Liver (tissue), 9 donors: ENCODE data around the gene DYNC1H1. TPM values are rescaled to one million over a fixed set of nuclear protein-coding genes. Genes with fewer than 3 reads are reported as not detected.

Experiments
- DNase-seq: peaks from one replicate; pipeline ENCODE4 v3.0.0-alpha.2; 2017; ENCODE audit warnings: low spot score
- H3K27ac ChIP-seq, 2 donors: one replicate each; pipeline ENCODE4 v1.7.0; 2013; ENCODE audit warnings: inconsistent platforms in 2 of 2, low read length in 2 of 2, control low read depth in 1 of 2, low read depth in 1 of 2, mild to moderate bottlenecking in 1 of 2
- H3K27me3 ChIP-seq, 4 donors: one replicate each; pipeline versions ENCODE4 v1.6.1 to v1.7.0; 2013; ENCODE audit warnings: low read length in 3 of 4, inconsistent platforms in 1 of 4, mild to moderate bottlenecking in 1 of 4, moderate library complexity in 1 of 4; ENCODE audit not compliant: control insufficient read depth in 4 of 4, insufficient read depth in 4 of 4
- H3K36me3 ChIP-seq, 4 donors: one replicate each; pipeline versions ENCODE4 v1.6.1 to v1.7.0; 2013; ENCODE audit warnings: low read length in 3 of 4, mild to moderate bottlenecking in 3 of 4, low read depth in 1 of 4, moderate library complexity in 1 of 4; ENCODE audit not compliant: control insufficient read depth in 4 of 4, insufficient read depth in 3 of 4
- H3K4me1 ChIP-seq, 4 donors: one replicate each; pipeline versions ENCODE4 v1.6.1 to v1.7.0; 2013; ENCODE audit warnings: low read length in 3 of 4, mild to moderate bottlenecking in 3 of 4, moderate library complexity in 1 of 4; ENCODE audit not compliant: control insufficient read depth in 4 of 4, insufficient read depth in 4 of 4
- H3K4me3 ChIP-seq, 3 donors: one replicate each; pipeline versions ENCODE4 v1.6.1 to v1.7.0; 2013; ENCODE audit warnings: low read length in 3 of 3, control low read depth in 1 of 3, low read depth in 1 of 3, mild to moderate bottlenecking in 1 of 3
- H3K9ac ChIP-seq, 2 donors: one replicate each; pipeline ENCODE4 v1.7.0; 2013; ENCODE audit warnings: low read length in 2 of 2, mild to moderate bottlenecking in 2 of 2, moderate library complexity in 2 of 2, control low read depth in 1 of 2, low read depth in 1 of 2
- H3K9me3 ChIP-seq, 4 donors: one replicate each; pipeline versions ENCODE4 v1.6.1 to v1.7.0; 2013; ENCODE audit warnings: low read length in 3 of 4; ENCODE audit not compliant: control insufficient read depth in 4 of 4
- EGR1 ChIP-seq, 2 donors: IDR thresholded peaks; 2 replicates each; pipeline ENCODE4 v1.6.1; 2016 to 2018; ENCODE audit warnings: antibody characterized with exemption in 2 of 2, low read depth in 2 of 2
- FOXA1 ChIP-seq: IDR thresholded peaks from 2 replicates; pipeline ENCODE4 v1.6.1; 2016; ENCODE audit warnings: antibody characterized with exemption
- FOXA2 ChIP-seq: IDR thresholded peaks from 2 replicates; pipeline ENCODE4 v1.6.1; 2016; ENCODE audit warnings: antibody characterized with exemption
- GABPA ChIP-seq, 2 donors: IDR thresholded peaks in 1 of 2; conservative IDR thresholded peaks in 1 of 2; 2 replicates each; pipeline ENCODE4 v1.6.1; 2016; ENCODE audit warnings: antibody characterized with exemption in 2 of 2, mild to moderate bottlenecking in 1 of 2, moderate library complexity in 1 of 2
- HNF4A ChIP-seq, 2 donors: conservative IDR thresholded peaks; 2 replicates each; pipeline ENCODE4 v1.6.1; 2016; ENCODE audit warnings: antibody characterized with exemption in 2 of 2, mild to moderate bottlenecking in 2 of 2
- HNF4G ChIP-seq: IDR thresholded peaks from 2 replicates; pipeline ENCODE4 v1.6.1; 2016; ENCODE audit warnings: antibody characterized with exemption
- JUND ChIP-seq, 2 donors: IDR thresholded peaks; 2 replicates each; pipeline ENCODE4 v1.6.1; 2016; ENCODE audit warnings: antibody characterized with exemption in 2 of 2
- NR2F2 ChIP-seq: IDR thresholded peaks from 2 replicates; pipeline ENCODE4 v1.6.1; 2016; ENCODE audit warnings: antibody characterized with exemption
- RAD21 ChIP-seq, 2 donors: IDR thresholded peaks; 2 replicates each; pipeline ENCODE4 v1.6.1; 2016; ENCODE audit warnings: antibody characterized with exemption in 2 of 2, mild to moderate bottlenecking in 2 of 2
- RXRA ChIP-seq, 2 donors: IDR thresholded peaks; 2 replicates each; pipeline ENCODE4 v1.6.1; 2017 to 2018; ENCODE audit warnings: antibody characterized with exemption in 2 of 2, mild to moderate bottlenecking in 1 of 2
- SP1 ChIP-seq: IDR thresholded peaks from 2 replicates; pipeline ENCODE4 v1.6.1; 2018; ENCODE audit warnings: antibody characterized with exemption, mild to moderate bottlenecking
- TAF1 ChIP-seq: conservative IDR thresholded peaks from 2 replicates; pipeline ENCODE4 v1.6.1; 2016; ENCODE audit warnings: antibody characterized with exemption, mild to moderate bottlenecking
- YY1 ChIP-seq: IDR thresholded peaks from 2 replicates; pipeline ENCODE4 v1.6.1; 2016; ENCODE audit warnings: antibody characterized with exemption, mild to moderate bottlenecking
- WGBS: extraction: QIAGEN DNeasy Blood & Tissue Kit; methylation state at CpG from one replicate; pipeline ENCODE4 v1.1.7; 2013; 5-methylcytosine and 5-hydroxymethylcytosine counted together
- polyA plus RNA-seq, 2 donors: library from polyadenylated mRNA; stranded (reverse) in 1 of 2; unstranded in 1 of 2; fragments of 200-250 nt in 1 of 2; fragments of >200 nt in 1 of 2; fragmentation: Nextera tagmentation in 1 of 2; extraction: Ambion mirVana in 1 of 2; gene quantifications; one replicate each; pipeline versions ENCODE4 v1.2.1 to v1.2.3, GENCODE V29; 2013 to 2015
- total RNA-seq, 2 donors: library from RNA; depleted of rRNA; stranded (reverse); fragments of >200 nt; gene quantifications; one replicate each; pipeline ENCODE4 v1.2.3, GENCODE V29; 2014
- TF ChIP-seq, protein P1 (sequence below): IDR thresholded peaks from 2 replicates; pipeline ENCODE4 v1.6.1; 2016; ENCODE audit warnings: antibody characterized with exemption
- TF ChIP-seq, protein P2 (sequence below): IDR thresholded peaks from 2 replicates; pipeline ENCODE4 v1.6.1; 2016; ENCODE audit warnings: antibody characterized with exemption
- TF ChIP-seq, protein P3 (sequence below): IDR thresholded peaks from 2 replicates; pipeline ENCODE4 v1.6.1; 2016; ENCODE audit warnings: antibody characterized with exemption, mild to moderate bottlenecking
- TF ChIP-seq, protein P4 (sequence below): fragments of 150-350 bp; IDR thresholded peaks from 2 replicates; pipeline ENCODE4 v1.5.1; 2017; ENCODE audit warnings: improper control_type of control experiment, low read depth, low read length; ENCODE audit not compliant: missing input control
- donor health status: healthy.
- donor health status: healthy.
- donor health status: healthy.
- donor health status: healthy.
- donor health status: healthy.

Gene DYNC1H1
- total and polyA plus RNA-seq, 4 donors, result 50.3 to 201 (median 82.6) TPM

DNA sequence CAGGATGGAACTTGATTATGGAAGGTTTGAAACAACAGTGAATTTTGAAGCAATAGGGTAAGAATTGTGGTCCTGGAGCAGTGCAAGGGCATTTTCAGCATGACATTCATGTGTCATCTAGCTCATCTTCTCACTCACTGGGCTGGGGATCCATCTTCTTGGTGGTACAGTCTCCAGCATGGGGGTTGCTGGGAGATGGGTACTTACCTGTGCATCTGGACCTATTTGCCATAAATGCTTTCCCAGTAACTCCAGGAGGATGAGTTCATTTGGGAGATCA lies 115.3 kb downstream of the DYNC1H1 start:
- no peaks in the 10 kb centered on the region for H3K9me3 ChIP-seq
- H3K9ac ChIP-seq, result no peak overlapping the region
- peaks cover 3 to 7% (median 5%) of the 10 kb centered on the region in 4 donors for H3K4me1 ChIP-seq
- H3K27me3 ChIP-seq, result no peaks in the 10 kb centered on the region
- H3K4me3 ChIP-seq, result no peak overlapping the region
- no peak for TF ChIP-seq FOXA1
- TF ChIP-seq FOXA2, result no peak
- no peak for TF ChIP-seq TAF1
- TF ChIP-seq RXRA (IDR thresholded peaks at IDR 0.05), result no peak
- no peak for TF ChIP-seq HNF4G
- H3K27ac ChIP-seq, result no peak overlapping the region
- H3K36me3 ChIP-seq, result peaks cover 27 to 61% (median 49%) of the 10 kb centered on the region in 4 donors
- DNase-seq, result no peak

DNA sequence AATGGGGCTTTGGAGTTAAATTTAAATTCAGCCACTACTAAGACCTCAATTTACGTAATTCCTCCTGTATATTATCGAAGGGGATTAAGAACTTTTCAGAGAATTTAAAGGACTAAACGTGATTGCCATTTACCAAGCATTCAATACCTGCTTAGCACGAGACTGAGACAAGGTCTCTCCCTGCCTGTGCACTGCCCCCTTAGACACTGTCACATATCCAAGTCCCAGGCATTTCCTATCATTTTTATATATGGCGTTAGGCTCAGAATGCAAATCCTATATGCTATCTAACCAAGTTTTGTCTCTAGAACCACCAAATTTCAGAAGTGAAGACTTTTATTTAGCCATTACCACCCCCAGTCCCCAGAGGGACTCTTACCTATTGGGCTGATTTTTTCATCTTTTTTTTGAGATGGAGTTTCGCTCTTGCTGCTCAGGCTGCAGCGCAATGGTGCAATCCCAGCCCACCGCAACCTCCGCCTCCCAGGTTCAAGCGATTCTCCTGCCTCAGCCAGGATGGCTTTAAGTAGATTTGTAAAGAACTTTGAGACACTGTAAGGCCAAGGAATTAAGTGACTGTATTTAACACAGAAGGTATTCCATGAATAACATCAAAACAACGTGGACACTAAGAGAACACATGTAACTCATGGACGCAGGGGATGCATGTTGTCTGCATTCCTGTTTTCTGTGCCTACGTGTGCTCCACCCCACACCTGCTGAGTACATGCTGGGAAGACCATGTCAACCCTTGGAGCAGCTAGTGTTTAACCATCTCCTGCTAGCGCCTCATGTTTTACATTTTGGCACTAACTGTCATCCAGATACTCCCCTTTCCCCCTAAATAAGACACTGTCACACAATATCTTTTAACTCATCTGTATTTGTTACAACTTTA lies 116.1 kb downstream of the DYNC1H1 start:
- Histone ChIP-seq H3K4me1 (peaks cover 3 to 14% (median 13%) of the 10 kb centered on the region in 4 donors), H3K27me3 (no peaks in the 10 kb centered on the region), H3K9ac (no peak overlapping the region), H3K9me3 (no peaks in the 10 kb centered on the region), H3K4me3 (no peak overlapping the region), H3K27ac (no peak overlapping the region), H3K36me3 (peaks cover 27 to 69% (median 56%) of the 10 kb centered on the region in 4 donors)
- no peak for DNase-seq
- TF ChIP-seq FOXA1 (no peak), TAF1 (no peak), FOXA2 (no peak), RXRA (IDR thresholded peaks at IDR 0.05) (no peak), JUND (IDR thresholded peaks at IDR 0.05) (no peak), SP1 (no peak), EGR1 (IDR thresholded peaks at IDR 0.05; ENCODE audit: low read depth in 2 of 2) (no peak), YY1 (no peak), RAD21 (IDR thresholded peaks at IDR 0.05) (no peak), GABPA (IDR thresholded peaks at IDR 0.05 in 1 of 2, conservative IDR thresholded peaks at IDR 0.05 in 1 of 2) (no peak), HNF4A (conservative IDR thresholded peaks at IDR 0.05) (no peak), NR2F2 (no peak), HNF4G (no peak)
- TF ChIP-seq, protein P1, sequence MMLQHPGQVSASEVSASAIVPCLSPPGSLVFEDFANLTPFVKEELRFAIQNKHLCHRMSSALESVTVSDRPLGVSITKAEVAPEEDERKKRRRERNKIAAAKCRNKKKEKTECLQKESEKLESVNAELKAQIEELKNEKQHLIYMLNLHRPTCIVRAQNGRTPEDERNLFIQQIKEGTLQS, result no peak
- TF ChIP-seq, protein P2, sequence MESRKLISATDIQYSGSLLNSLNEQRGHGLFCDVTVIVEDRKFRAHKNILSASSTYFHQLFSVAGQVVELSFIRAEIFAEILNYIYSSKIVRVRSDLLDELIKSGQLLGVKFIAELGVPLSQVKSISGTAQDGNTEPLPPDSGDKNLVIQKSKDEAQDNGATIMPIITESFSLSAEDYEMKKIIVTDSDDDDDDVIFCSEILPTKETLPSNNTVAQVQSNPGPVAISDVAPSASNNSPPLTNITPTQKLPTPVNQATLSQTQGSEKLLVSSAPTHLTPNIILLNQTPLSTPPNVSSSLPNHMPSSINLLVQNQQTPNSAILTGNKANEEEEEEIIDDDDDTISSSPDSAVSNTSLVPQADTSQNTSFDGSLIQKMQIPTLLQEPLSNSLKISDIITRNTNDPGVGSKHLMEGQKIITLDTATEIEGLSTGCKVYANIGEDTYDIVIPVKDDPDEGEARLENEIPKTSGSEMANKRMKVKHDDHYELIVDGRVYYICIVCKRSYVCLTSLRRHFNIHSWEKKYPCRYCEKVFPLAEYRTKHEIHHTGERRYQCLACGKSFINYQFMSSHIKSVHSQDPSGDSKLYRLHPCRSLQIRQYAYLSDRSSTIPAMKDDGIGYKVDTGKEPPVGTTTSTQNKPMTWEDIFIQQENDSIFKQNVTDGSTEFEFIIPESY, result no peak
- TF ChIP-seq, protein P3, sequence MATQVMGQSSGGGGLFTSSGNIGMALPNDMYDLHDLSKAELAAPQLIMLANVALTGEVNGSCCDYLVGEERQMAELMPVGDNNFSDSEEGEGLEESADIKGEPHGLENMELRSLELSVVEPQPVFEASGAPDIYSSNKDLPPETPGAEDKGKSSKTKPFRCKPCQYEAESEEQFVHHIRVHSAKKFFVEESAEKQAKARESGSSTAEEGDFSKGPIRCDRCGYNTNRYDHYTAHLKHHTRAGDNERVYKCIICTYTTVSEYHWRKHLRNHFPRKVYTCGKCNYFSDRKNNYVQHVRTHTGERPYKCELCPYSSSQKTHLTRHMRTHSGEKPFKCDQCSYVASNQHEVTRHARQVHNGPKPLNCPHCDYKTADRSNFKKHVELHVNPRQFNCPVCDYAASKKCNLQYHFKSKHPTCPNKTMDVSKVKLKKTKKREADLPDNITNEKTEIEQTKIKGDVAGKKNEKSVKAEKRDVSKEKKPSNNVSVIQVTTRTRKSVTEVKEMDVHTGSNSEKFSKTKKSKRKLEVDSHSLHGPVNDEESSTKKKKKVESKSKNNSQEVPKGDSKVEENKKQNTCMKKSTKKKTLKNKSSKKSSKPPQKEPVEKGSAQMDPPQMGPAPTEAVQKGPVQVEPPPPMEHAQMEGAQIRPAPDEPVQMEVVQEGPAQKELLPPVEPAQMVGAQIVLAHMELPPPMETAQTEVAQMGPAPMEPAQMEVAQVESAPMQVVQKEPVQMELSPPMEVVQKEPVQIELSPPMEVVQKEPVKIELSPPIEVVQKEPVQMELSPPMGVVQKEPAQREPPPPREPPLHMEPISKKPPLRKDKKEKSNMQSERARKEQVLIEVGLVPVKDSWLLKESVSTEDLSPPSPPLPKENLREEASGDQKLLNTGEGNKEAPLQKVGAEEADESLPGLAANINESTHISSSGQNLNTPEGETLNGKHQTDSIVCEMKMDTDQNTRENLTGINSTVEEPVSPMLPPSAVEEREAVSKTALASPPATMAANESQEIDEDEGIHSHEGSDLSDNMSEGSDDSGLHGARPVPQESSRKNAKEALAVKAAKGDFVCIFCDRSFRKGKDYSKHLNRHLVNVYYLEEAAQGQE, result no peak
- TF ChIP-seq, protein P4, sequence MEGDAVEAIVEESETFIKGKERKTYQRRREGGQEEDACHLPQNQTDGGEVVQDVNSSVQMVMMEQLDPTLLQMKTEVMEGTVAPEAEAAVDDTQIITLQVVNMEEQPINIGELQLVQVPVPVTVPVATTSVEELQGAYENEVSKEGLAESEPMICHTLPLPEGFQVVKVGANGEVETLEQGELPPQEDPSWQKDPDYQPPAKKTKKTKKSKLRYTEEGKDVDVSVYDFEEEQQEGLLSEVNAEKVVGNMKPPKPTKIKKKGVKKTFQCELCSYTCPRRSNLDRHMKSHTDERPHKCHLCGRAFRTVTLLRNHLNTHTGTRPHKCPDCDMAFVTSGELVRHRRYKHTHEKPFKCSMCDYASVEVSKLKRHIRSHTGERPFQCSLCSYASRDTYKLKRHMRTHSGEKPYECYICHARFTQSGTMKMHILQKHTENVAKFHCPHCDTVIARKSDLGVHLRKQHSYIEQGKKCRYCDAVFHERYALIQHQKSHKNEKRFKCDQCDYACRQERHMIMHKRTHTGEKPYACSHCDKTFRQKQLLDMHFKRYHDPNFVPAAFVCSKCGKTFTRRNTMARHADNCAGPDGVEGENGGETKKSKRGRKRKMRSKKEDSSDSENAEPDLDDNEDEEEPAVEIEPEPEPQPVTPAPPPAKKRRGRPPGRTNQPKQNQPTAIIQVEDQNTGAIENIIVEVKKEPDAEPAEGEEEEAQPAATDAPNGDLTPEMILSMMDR, result no peak
- WGBS, result 82% methylated on average over 14 of the region's 14 CpGs
